Transverse colon (tissue), 4 donors: Measurements from ENCODE around the gene SH3BGR. TPM values are rescaled to one million over a fixed set of nuclear protein-coding genes. Genes with fewer than 3 reads are reported as not detected.

Experiments used
- DNase-seq: peaks from one replicate; pipeline ENCODE4 v3.0.0-alpha.2; 2019
- H3K27ac ChIP-seq, 4 donors: fragments of 200-600 bp; sonication (generic); 2 replicates each; pipeline ENCODE4 v1.5.1; 2016 to 2018; ENCODE audit warnings: inconsistent platforms in 4 of 4
- H3K27me3 ChIP-seq: fragments of 200-600 bp; sonication (generic); 2 replicates; pipeline ENCODE4 v1.5.1; 2017; ENCODE audit warnings: inconsistent platforms
- H3K36me3 ChIP-seq, 4 donors: fragments of 200-600 bp; sonication (generic); 2 replicates each; pipeline ENCODE4 v1.5.1; 2017 to 2019; ENCODE audit warnings: inconsistent platforms in 4 of 4
- H3K4me1 ChIP-seq, 4 donors: fragments of 200-600 bp; sonication (generic); 2 replicates each; pipeline ENCODE4 v1.5.1; 2017 to 2020; ENCODE audit warnings: inconsistent platforms in 4 of 4
- H3K4me3 ChIP-seq, 4 donors: fragments of 200-600 bp; sonication (generic); 1 replicate in 1 of 4; 2 replicates in 3 of 4; pipeline versions ENCODE4 v1.5.1 to v1.6.1; 2017 to 2019; ENCODE audit warnings: inconsistent platforms in 4 of 4
- H3K9me3 ChIP-seq, 2 donors: fragments of 200-600 bp; sonication (generic); 2 replicates each; pipeline ENCODE4 v1.5.1; 2017 to 2019; ENCODE audit warnings: inconsistent platforms in 2 of 2
- EP300 ChIP-seq: sonication (generic); formaldehyde crosslinking; IDR thresholded peaks from one replicate; pipeline ENCODE4 v1.6.1; 2017; ENCODE audit warnings: antibody characterized with exemption, low read depth
- POLR2A ChIP-seq: fragments of 450-650 bp; IDR thresholded peaks from one replicate; pipeline ENCODE4 v1.6.1; 2016; ENCODE audit warnings: antibody characterized with exemption, mild to moderate bottlenecking, moderate library complexity
- POLR2AphosphoS5 ChIP-seq, 3 donors: sonication (generic); formaldehyde crosslinking; IDR thresholded peaks; one replicate each; pipeline ENCODE4 v1.6.1; 2016; ENCODE audit warnings: antibody characterized with exemption in 3 of 3
- WGBS, 2 donors: methylation state at CpG; one replicate each; pipeline ENCODE4 v1.1.5; 2018; ENCODE audit warnings: low coverage in 1 of 2; 5-methylcytosine and 5-hydroxymethylcytosine counted together
- in situ Hi-C, 4 donors: fragments of 200-750 bp; cut with MboI; loops; one replicate each; pipeline versions ENCODE4 v1.15.0 to v1.15.1; 2017; ENCODE audit warnings: low sequenced_read_pairs in 3 of 4, low pct_ligation_motif_present in 1 of 4, low pct_unique_long_range_greater_than_20kb in 1 of 4
- intact Hi-C: fragments of 100-400 bp; cut with DNase I; formaldehyde crosslinking; loops from one replicate; pipeline ENCODE4 v1.15.1; 2023; ENCODE audit warnings: low total_unique reads
- total RNA-seq, 4 donors: library from RNA; depleted of rRNA; stranded (reverse); fragments of >200 nt; gene quantifications; one replicate each; pipeline ENCODE4 v1.1.0, GENCODE V29; 2016
- TF ChIP-seq, protein P1 (sequence below), 5 experiments: fragments of 200-600 bp in 3 of 5; fragments of 450-650 bp in 2 of 5; sonication (generic) in 3 of 5; IDR thresholded peaks; 1 replicate in 2 of 5; 2 replicates in 3 of 5; pipeline ENCODE4 v1.5.1; 2016 to 2017; ENCODE audit warnings: antibody characterized with exemption in 5 of 5, inconsistent platforms in 3 of 5, mild to moderate bottlenecking in 2 of 5, moderate library complexity in 1 of 5

SH3BGR gene
- total RNA-seq, 4 donors from 2014 or later = 3.7 to 15.7 (median 7.9) TPM

DNA sequence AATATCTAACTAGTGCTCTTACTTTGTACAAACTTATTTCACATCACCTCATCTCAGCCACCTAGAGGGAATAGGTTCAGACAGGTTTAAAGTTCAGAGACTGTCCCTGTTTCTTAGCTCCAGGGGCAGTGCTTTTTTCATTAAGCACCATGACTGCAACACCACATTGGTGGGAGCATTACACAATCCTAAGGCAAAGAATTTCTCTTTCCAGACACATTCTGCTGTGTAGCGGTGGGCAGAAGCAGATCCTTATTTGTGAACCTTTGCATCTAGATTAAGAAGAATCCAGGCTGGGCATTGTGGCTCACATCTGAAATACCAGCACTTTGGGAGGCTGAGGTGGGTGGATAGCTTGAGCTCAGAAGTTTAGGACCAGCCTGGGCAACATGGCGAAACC is 22.3 kb upstream of the SH3BGR start:
- 94% methylated on average over 2 of the region's 2 CpGs; no CpG with 5 or more reads in 1 of the 2 donors for WGBS, 2 donors
- H3K4me3 ChIP-seq = no peak overlapping the region
- H3K9me3 ChIP-seq = no peaks in the 10 kb centered on the region
- TF ChIP-seq, protein P1, sequence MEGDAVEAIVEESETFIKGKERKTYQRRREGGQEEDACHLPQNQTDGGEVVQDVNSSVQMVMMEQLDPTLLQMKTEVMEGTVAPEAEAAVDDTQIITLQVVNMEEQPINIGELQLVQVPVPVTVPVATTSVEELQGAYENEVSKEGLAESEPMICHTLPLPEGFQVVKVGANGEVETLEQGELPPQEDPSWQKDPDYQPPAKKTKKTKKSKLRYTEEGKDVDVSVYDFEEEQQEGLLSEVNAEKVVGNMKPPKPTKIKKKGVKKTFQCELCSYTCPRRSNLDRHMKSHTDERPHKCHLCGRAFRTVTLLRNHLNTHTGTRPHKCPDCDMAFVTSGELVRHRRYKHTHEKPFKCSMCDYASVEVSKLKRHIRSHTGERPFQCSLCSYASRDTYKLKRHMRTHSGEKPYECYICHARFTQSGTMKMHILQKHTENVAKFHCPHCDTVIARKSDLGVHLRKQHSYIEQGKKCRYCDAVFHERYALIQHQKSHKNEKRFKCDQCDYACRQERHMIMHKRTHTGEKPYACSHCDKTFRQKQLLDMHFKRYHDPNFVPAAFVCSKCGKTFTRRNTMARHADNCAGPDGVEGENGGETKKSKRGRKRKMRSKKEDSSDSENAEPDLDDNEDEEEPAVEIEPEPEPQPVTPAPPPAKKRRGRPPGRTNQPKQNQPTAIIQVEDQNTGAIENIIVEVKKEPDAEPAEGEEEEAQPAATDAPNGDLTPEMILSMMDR (IDR thresholded peaks at IDR 0.05) = no peak
- TF ChIP-seq EP300 = no peak
- TF ChIP-seq POLR2AphosphoS5 (IDR thresholded peaks at IDR 0.05) = no peak
- no peak for TF ChIP-seq POLR2A
- no peak for DNase-seq
- intact Hi-C loops = no loop called here
- no peaks in the 10 kb centered on the region for H3K36me3 ChIP-seq
- no peaks in the 10 kb centered on the region for H3K4me1 ChIP-seq
- in situ Hi-C loops = no loop called here
- no peak overlapping the region for H3K27ac ChIP-seq
- no peaks in the 10 kb centered on the region for H3K27me3 ChIP-seq

- H3K4me1 ChIP-seq = no peaks in the 10 kb centered on the region
- in situ Hi-C loops = no loop called here
- H3K27me3 ChIP-seq = no peaks in the 10 kb centered on the region
- intact Hi-C loops = no loop called here
- WGBS, 2 donors = 89 to 92% methylated on average over 2 to 3 of the region's 3 CpGs
- no peak for DNase-seq
- H3K9me3 ChIP-seq = no peaks in the 10 kb centered on the region
- TF ChIP-seq EP300 (no peak), POLR2A (no peak), POLR2AphosphoS5 (IDR thresholded peaks at IDR 0.05) (no peak)
- TF ChIP-seq, protein P1 (IDR thresholded peaks at IDR 0.05) = no peak
- H3K27ac ChIP-seq = no peak overlapping the region
- H3K36me3 ChIP-seq = no peaks in the 10 kb centered on the region
- H3K4me3 ChIP-seq = no peak overlapping the region
Observed at GRCh38 chr21:39430016-39430415, 21.8 kb upstream of the SH3BGR start.

GRCh38 chr21:39430457-39430856 is 21.3 kb upstream of the SH3BGR start:
- Histone ChIP-seq H3K36me3 (no peaks in the 10 kb centered on the region), H3K27me3 (no peaks in the 10 kb centered on the region), H3K4me3 (no peak overlapping the region), H3K27ac (no peak overlapping the region), H3K4me1 (no peaks in the 10 kb centered on the region), H3K9me3 (no peaks in the 10 kb centered on the region)
- no peak for DNase-seq
- intact Hi-C loops (no loop called here), in situ Hi-C loops (no loop called here)
- TF ChIP-seq POLR2AphosphoS5 (IDR thresholded peaks at IDR 0.05) = no peak
- TF ChIP-seq, protein P1 (IDR thresholded peaks at IDR 0.05) = no peak
- TF ChIP-seq POLR2A = no peak
- TF ChIP-seq EP300 = no peak
- 63 to 100% methylated on average over 2 to 4 of the region's 4 CpGs for WGBS, 2 donors

DNA sequence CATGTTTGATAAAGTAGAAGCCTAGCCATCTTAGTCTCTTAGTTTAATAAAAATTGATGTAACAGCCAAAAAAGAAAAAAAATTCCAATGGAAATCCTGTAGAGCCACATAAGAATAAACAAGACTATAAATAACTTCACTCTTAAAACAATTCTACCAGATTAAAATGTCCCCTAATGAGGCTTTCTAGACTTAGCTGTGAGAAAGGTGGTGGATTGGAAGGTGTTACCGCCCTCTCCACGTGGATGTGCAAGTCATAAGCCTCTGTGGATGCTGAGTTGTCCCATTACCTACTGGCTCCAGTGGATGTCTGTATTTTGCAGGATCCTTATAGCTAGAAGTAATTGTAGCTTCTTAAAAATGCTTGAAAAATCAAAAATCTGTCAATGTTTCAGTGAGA is 20.8 kb upstream of the SH3BGR start:
- Histone ChIP-seq H3K27me3 (no peaks in the 10 kb centered on the region), H3K27ac (no peak overlapping the region), H3K4me3 (no peak overlapping the region), H3K9me3 (no peaks in the 10 kb centered on the region), H3K36me3 (no peaks in the 10 kb centered on the region), H3K4me1 (no peaks in the 10 kb centered on the region)
- TF ChIP-seq EP300 = no peak
- no peak for TF ChIP-seq POLR2A
- TF ChIP-seq, protein P1 (IDR thresholded peaks at IDR 0.05) = no peak
- no peak for TF ChIP-seq POLR2AphosphoS5 (IDR thresholded peaks at IDR 0.05)
- no peak for DNase-seq
- intact Hi-C loops (no loop called here), in situ Hi-C loops (no loop called here)
- WGBS, 2 donors = 80 to 85% methylated on average over 2 of the region's 2 CpGs
